Osteocyte (in vitro differentiated cells): ENCODE data around the gene GSC2. TPM values are rescaled to one million over a fixed set of nuclear protein-coding genes. Genes with fewer than 3 reads are reported as not detected.
A peak's percentile ranks its signal among the peaks of the same experiment; 100 is the strongest.

ENCODE experiments used
- DNase-seq: peaks from one replicate; pipeline ENCODE4 v3.0.0; 2021; ENCODE audit warnings: mixed read lengths; ENCODE audit not compliant: unreplicated experiment; ENCODE audit errors: extremely low spot score
- H3K27ac Mint-ChIP-seq: one replicate; pipeline ENCODE4 v1.8.0; 2021; ENCODE audit warnings: mild to moderate bottlenecking, mixed read lengths; ENCODE audit not compliant: unreplicated experiment
- H3K27me3 Mint-ChIP-seq: one replicate; pipeline ENCODE4 v1.8.0; 2021; ENCODE audit warnings: mixed read lengths; ENCODE audit not compliant: unreplicated experiment
- H3K36me3 Mint-ChIP-seq: one replicate; pipeline ENCODE4 v1.8.0; 2021; ENCODE audit warnings: mixed read lengths; ENCODE audit not compliant: unreplicated experiment
- H3K4me1 Mint-ChIP-seq: one replicate; pipeline ENCODE4 v1.8.0; 2021; ENCODE audit warnings: mixed read lengths; ENCODE audit not compliant: unreplicated experiment
- H3K4me3 Mint-ChIP-seq: one replicate; pipeline ENCODE4 v1.8.0; 2021; ENCODE audit warnings: mild to moderate bottlenecking, moderate library complexity, mixed read lengths; ENCODE audit not compliant: unreplicated experiment
- H3K9me3 Mint-ChIP-seq: one replicate; pipeline ENCODE4 v1.8.0; 2021; ENCODE audit warnings: mixed read lengths; ENCODE audit not compliant: unreplicated experiment
- total RNA-seq: library from RNA; stranded (reverse); gene quantifications from 2 replicates; pipeline ENCODE4 v1.2.1, GENCODE V29; 2021
- TF ChIP-seq, protein P1 (sequence below): fragments of 200-600 bp; sonication (generic); IDR thresholded peaks from 2 replicates; pipeline ENCODE4 v1.5.0; 2021; ENCODE audit warnings: antibody characterized with exemption, mild to moderate bottlenecking, moderate library complexity

The GSC2 gene
- total RNA-seq, 1 donor from 2014 or later = not detected

DNA sequence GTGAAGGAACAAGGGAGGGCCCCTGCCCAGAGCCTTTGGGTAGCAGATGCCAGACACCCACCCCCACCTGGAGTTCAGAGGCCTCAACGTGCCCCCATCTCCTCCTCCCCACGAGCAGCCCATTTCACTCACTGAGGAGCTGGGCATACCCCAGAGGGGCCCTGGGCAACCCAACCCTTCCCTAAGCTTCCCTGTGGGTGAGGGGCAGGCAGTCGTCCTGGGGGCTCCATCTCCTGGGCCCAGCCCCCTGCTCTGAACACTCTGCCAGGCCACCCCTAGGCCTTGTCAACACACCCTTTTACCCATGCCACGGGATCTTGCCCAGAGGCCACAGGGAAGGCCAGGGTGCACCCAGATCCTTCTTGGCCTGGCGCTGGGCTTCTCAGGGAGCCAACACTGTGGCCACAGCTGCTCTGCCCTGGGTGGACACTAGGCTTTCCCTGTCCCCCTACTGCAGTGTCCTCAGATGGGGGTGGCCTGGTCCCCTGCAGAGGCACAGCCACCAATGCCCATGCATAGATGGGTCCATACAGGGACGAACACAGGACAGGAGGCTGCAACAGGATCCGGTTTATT lies 25.0 kb upstream of the GSC2 start:
- peaks cover 5% of the 10 kb centered on the region for H3K27me3 Mint-ChIP-seq
- no peaks in the 10 kb centered on the region for H3K9me3 Mint-ChIP-seq
- DNase-seq = no peak

DNA sequence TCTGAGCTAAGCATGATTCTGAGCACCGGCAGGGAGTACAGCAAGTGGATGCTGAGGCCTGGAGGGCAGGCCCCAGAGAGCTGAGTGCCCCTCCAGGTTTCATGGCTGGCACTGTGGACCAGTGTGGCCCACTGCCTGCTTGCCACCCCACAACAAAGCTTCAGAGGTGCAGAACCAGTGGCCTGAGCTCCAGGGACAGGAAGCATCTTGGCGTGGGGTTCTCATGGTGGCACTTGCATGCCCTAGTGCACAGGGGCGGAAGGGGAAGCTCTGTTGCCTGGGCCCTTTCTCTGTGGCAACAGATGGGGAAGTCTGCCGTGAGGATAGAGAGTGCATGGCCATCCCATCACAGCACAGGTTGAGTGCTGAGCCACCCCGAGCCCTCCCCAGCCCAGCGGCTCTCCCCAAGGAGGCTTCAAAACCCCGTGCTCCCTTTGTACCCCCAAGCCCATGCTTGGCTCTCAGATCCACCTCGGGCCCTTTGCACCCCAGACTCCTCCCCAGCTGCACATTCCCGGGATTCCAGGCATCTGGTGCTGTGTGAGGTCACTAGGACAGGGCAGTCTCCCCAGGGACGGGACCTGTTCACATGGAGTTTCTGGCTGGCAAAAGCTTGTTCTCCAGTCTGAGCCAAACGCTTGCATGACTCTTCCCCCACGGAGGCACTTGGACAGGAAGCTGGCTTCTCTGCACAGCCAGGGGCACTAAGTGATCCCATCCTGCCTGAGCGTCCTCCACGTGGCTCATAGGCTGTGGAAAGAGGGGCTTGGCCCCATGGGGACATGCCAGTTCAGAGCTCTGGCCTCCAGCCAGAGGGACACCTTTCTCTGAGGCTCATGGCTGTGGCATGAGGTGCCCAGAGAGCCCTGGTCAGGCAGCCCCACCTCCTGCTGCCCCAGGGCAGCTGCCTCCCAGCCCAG lies 24.3 kb upstream of the GSC2 start:
- TF ChIP-seq, protein P1, sequence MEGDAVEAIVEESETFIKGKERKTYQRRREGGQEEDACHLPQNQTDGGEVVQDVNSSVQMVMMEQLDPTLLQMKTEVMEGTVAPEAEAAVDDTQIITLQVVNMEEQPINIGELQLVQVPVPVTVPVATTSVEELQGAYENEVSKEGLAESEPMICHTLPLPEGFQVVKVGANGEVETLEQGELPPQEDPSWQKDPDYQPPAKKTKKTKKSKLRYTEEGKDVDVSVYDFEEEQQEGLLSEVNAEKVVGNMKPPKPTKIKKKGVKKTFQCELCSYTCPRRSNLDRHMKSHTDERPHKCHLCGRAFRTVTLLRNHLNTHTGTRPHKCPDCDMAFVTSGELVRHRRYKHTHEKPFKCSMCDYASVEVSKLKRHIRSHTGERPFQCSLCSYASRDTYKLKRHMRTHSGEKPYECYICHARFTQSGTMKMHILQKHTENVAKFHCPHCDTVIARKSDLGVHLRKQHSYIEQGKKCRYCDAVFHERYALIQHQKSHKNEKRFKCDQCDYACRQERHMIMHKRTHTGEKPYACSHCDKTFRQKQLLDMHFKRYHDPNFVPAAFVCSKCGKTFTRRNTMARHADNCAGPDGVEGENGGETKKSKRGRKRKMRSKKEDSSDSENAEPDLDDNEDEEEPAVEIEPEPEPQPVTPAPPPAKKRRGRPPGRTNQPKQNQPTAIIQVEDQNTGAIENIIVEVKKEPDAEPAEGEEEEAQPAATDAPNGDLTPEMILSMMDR = no peak
- peaks cover 10% of the 10 kb centered on the region for H3K27me3 Mint-ChIP-seq
- H3K9me3 Mint-ChIP-seq = no peaks in the 10 kb centered on the region
- H3K4me3 Mint-ChIP-seq = peak overlapping the region; percentile 26
- peak overlapping the region; percentile 54 for H3K27ac Mint-ChIP-seq
- no peaks in the 10 kb centered on the region for H3K36me3 Mint-ChIP-seq
- peaks cover 64% of the 10 kb centered on the region for H3K4me1 Mint-ChIP-seq
- no peak for DNase-seq

More for the DNA sequence above, 25.0 kb upstream of the GSC2 start:
- H3K4me1 Mint-ChIP-seq = peaks cover 66% of the 10 kb centered on the region
- H3K36me3 Mint-ChIP-seq = no peaks in the 10 kb centered on the region
- H3K27ac Mint-ChIP-seq = peak overlapping the region; percentile 54
- no peak overlapping the region for H3K4me3 Mint-ChIP-seq
- TF ChIP-seq, protein P1 = no peak

DNA sequence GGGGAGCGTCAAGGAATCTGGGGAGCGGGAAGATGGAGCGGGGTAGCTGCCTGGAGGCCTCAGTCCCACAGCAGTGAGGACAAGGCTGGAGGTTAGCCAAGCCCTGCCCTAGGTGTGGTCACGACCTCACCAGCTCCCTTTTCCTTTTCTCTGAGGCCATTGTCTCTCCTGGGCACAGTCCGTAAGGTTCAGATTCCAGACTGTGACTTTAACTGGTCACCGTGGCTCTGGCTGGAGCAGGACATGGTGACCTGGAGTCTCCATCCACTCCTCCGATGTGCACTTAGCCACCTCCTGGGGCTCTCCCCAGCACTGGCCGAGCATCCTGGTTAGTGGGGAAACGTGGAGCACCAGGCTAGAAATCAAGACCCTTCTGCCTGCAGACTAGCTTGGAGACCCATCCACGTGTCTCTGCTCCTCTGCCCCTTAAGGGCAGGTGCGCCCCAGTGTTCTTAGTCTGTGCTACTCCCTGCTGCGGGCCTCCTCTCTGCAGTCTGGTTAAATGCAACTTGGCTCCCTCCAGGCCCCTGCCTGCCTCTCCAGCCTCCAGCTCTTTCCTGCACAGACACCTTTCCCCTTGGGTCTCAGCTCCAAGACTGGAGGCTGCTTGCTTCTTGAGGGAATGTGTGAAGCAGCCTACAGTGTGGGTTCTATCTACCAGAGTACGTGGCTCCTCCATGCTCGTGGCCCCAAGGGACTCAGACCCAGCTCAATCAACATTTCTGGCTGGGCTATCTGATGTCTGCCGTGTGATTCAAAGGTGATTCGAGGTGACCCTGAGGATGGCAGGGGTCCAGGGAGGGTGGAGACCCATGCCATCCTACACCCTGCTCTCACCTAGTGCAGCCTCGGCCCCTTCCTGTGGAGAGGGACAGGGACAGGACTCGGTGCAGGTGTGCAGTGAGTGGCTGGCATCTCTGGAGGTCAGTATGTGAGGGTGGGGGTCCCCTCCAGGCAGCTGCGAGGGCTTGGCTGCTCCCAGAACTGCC lies 23.2 kb upstream of the GSC2 start:
- TF ChIP-seq, protein P1 = no peak
- H3K36me3 Mint-ChIP-seq = no peaks in the 10 kb centered on the region
- H3K9me3 Mint-ChIP-seq = no peaks in the 10 kb centered on the region
- DNase-seq = no peak
- H3K27me3 Mint-ChIP-seq = peaks cover 18% of the 10 kb centered on the region
- peak overlapping the region; percentile 89 for H3K27ac Mint-ChIP-seq
- H3K4me1 Mint-ChIP-seq = peaks cover 62% of the 10 kb centered on the region
- peak overlapping the region; percentile 92 for H3K4me3 Mint-ChIP-seq

DNA sequence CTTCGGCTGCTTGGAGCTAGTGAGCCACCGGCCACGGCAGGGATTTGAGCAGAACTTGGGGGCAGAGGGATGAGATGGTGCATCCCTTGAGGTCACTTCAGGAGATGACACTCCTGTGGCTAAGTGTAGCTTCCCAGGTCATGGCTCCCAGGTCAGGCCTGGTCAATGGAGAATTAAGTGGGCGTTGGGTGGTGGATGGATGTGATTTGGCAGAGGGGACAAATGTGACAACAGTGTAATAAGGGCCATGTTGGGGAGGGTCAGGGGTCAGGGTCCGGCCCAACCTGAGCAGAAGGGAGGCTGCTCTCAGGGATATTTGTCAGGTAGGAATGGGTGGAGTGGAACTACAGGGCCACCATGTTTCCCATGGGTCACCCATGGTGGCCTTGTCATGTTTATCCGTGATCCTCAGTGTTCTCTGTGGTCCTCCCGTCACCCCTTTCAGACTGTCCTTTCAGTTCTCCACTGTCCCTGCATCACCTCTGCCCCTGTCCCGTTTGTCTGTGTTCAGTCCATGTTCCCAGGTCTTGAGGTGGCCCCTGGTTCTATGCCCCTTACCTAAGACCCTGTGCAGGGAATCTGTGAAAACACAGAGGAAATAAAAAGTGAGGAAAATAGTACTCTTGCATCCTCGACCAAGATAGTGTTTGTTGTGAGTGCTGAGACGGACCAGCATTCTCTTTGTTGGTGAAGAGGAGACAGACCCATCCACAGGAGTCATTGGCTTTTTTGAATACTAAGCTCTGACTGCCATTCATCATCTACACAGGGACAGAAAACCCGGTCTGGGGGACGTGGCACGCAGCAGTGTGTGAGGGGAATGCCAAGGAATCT lies 22.3 kb upstream of the GSC2 start:
- Mint-ChIP-seq H3K4me3 (peak overlapping the region; percentile 92), H3K4me1 (peaks cover 60% of the 10 kb centered on the region), H3K27me3 (peaks cover 27% of the 10 kb centered on the region), H3K36me3 (no peaks in the 10 kb centered on the region), H3K27ac (peak overlapping the region; percentile 89), H3K9me3 (no peaks in the 10 kb centered on the region)
- DNase-seq = no peak
- TF ChIP-seq, protein P1 = no peak
